NOMO-1 treated with DMSO at 0.1 percent for 48 hours (cell line): ENCODE data around the gene SLC35C1.

Experiments used
- DNase-seq: peaks from one replicate; lab custom pipeline; 2025; ENCODE audit not compliant: unreplicated experiment; lab: John Stamatoyannopoulos, UW

Gene SLC35C1

GRCh38 chr11:45844822-45845578 is 40.1 kb downstream of the SLC35C1 start:
- DNase-seq: peak; percentile 20

GRCh38 chr11:45846174-45846675 is 41.3 kb downstream of the SLC35C1 start:
- DNase-seq: no peak

GRCh38 chr11:45846974-45847910 is 42.3 kb downstream of the SLC35C1 start, which contains the start of gene CRY2:
Gene CRY2 (plus strand): TSS chr11:45847475. CDS start chr11:45847491, 16 bp downstream.
- peak; percentile 93 for DNase-seq

GRCh38 chr11:45847911-45848316 is 43.0 kb downstream of the SLC35C1 start:
- DNase-seq: peak; percentile 37

- no peak for DNase-seq
Observed at GRCh38 chr11:45848654-45849081, 43.7 kb downstream of the SLC35C1 start.

- no peak for DNase-seq
Observed at GRCh38 chr11:45850446-45850845, 45.5 kb downstream of the SLC35C1 start.

GRCh38 chr11:45851228-45851627 is 46.3 kb downstream of the SLC35C1 start:
- no peak for DNase-seq

- no peak for DNase-seq
Observed at GRCh38 chr11:45852018-45852711, 47.2 kb downstream of the SLC35C1 start.

- DNase-seq: no peak
Observed at GRCh38 chr11:45852712-45853101, 47.8 kb downstream of the SLC35C1 start.

- DNase-seq: no peak
Observed at GRCh38 chr11:45853332-45854219, 48.6 kb downstream of the SLC35C1 start.

- no peak for DNase-seq
Observed at GRCh38 chr11:45855308-45855707, 50.4 kb downstream of the SLC35C1 start.

- no peak for DNase-seq
Observed at GRCh38 chr11:45856044-45856468, 51.1 kb downstream of the SLC35C1 start.

- peak; percentile 96 for DNase-seq
Observed at GRCh38 chr11:45857961-45858474, 53.1 kb downstream of the SLC35C1 start.

GRCh38 chr11:45858751-45859398 is 53.9 kb downstream of the SLC35C1 start:
- DNase-seq: no peak

GRCh38 chr11:45859661-45860140 is 54.8 kb downstream of the SLC35C1 start:
- DNase-seq: no peak

GRCh38 chr11:45860348-45860747 is 55.4 kb downstream of the SLC35C1 start:
- DNase-seq: no peak

- no peak for DNase-seq
Observed at GRCh38 chr11:45860764-45861510, 56.0 kb downstream of the SLC35C1 start.
